Stimulated activated CD8-positive, alpha-beta memory T cell treated with anti-CD3 and anti-CD28 coated beads, Interleukin-15, amount 100 ng/mL, for 48 hours (primary cell): Measurements from ENCODE around the gene GBP2.
"Not testable (repeated sequence)": the region's sequence is repeated elsewhere in the genome, so short reads cannot be mapped to it uniquely, and the experiment has no call there.

Experiments
- DNase-seq, 2 donors: peaks; one replicate each; pipeline ENCODE4 v3.0.0-alpha.2; 2020; ENCODE audit warnings: low read depth in 2 of 2

The GBP2 gene

DNA sequence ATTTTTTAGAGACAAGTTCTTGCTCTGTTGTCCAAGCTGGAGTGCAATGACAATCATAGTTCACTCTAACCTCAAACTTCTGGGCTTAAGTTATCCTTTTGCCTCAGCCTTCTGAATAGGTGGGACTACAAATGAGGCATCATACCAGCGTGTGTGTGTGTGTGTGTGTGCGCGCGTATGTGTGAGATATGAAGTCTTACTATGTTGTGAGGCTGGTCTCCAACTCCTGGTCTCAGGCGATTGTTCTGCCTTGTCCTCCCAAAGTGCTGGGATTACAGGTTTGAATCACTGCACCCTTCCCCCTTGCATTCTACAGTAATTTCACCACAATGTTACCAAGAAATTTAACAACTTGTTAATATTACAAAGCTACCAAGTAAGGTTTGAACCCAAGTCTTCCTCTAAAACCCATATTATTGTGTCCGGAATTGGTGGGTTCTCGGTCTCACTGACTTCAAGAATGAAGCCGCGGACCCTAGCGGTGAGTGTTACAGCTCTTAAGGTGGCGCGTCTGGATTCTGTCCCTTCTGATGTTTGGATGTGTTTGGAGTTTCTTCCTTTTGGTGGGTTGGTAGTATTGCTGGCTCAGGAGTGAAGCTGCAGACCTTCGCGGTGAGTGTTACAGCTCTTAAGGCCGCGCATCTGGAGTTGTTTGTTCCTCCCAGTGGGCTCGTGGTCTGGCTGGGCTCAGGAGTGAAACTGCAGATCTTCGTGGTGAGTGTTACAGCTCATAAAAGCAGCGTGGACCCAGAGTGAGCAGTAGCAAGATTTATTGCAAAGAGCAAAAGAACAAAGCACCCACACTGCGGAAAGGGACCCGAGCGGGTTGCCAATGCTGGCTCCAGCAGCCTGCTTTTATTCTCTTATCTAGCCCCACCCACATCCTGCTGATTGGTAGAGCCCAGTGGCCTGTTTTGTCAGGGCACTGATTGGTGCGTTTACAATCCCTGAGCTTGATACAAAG is 970 bp upstream of the GBP2 start:
- DNase-seq = peak; percentile 59 to 71

DNA sequence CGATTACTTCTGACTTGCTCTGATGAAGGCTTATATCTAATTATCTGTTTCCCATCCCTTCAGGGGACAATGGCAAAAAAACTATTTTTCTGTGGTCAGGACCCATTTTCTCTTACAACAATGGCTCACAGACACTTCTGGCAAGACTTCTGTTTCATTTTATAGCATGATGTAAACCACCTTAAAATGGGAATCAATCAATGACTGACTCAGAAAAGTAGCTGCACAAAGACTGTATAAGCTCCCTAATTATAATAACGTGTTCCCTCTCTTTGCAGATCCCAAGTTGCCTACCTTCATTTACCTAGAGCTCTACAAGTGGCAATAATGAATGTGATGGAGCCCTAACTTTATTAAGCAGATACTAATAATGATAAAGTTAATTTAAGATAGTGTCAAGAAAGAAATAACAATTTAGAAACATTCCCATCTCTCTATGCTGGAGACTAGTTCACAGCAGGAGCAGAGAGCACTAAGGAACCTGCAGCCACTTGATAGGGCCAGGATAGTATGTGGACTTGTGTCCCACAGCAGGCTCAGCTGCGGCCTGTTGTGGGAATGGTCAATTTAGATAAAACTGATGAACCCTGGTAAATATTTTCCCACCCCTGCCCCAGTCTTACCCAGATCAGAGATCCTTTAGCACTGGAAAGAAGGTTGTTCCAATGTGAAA is 538 bp downstream of the GBP2 start:
- no peak for DNase-seq

DNA sequence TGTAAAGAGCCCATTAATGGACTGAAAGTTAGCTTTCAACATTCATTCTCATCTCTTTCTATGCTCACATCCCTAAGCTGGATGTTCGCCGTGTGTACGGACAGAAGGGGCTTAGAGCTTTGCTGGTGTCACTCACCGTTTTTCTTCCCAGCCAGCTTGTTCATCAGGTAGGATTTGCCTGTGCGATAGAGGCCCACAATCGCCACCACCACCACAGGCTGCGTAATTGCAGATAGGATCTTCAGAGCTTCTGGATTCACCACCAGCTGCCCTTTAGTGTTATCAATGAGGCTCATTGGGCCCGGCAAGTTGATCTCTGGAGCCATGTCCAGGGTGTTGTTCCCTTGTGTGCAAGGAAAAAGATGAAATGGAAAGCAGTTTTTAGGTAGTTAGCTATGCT is 4.3 kb downstream of the GBP2 start:
- no peak for DNase-seq

DNA sequence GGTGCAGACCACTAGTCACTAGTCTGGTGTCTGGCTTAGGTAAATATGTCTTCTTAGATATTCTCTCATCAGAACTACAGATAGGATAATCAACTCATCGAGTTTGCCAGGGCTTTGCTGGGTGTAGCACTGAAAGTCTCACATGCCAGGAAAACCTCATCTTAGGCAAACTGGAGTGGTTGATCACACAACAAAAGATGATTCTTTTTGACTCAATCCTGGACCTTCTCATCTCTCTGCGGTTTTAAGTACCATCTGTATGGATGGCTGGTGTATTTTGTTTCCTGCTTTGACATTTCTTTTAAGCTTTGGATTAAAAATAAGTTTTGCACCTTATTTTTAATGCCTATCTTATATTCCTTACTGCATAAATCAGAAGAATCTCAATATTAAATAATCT is 11.3 kb downstream of the GBP2 start:
- no peak for DNase-seq

DNA sequence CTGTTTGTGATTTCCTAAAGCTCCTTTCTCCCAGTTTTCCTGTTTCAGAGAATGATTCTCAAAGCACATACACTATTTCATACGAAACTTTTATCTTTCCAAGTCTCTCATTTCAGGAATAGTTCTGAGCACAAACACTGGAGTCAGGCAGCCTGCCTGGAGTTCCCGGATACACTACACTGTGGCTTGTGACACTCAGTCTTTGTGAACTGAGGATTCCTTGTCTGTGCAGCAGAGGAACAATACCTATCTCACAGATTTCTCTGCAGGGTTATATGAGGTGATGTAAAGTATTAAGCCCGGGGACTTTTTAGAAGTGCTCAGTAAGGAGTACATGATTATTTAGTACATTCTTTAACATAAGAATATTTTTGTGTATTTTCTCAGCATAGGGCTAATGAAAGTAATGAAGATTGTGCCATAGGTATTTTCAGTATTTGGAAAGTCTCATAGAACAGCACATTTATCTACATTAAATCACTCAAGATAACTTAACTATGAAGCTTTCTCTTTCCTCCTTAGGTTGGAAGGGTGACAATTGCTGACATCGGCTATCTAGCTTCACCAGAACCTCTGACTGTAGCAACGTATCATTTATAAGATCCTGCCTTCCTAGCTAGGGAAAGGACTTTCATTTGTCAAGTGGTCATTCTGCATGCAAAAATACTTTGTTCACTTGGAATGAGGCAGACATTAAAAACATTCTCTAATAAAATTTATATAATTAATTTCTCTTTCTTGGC is 12.9 kb downstream of the GBP2 start:
- no peak for DNase-seq

DNA sequence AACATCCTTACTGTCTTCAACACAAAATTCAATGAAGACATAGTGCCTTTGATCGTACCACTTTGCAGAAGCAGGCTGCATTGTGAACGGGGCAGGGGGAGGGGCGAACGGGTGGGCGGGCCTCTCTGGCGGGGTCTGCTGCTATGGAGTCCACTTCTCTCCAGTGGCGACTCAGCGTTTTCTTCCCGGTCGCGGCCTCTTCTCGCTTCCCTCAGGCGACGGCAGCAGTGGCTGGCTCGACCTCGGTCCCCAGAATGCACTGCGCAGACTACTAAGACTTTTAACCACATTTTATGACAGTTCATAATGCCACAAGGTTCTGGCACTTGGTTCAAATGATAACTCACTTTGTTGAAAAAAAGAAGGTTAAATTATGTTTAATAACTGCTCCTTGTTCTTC is 21.2 kb downstream of the GBP2 start:
- no peak for DNase-seq

DNA sequence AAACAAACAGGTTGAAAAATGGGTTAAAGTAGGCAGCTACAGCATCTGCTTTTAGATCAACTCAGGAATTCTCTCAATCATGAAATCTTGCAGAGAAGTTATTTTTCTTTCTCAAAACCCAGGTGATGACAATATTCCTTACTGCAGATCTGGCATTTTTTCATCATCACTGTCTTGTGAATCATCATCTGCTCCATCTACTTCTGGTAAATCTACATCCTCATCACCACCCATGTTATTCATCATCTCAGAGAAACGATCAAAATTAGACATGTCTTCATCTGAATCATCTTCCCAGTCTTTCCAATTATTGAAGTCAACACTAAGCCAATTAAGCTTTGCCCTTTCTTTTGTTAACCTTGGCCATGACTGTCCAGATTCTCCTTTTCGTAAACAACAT is 21.8 kb downstream of the GBP2 start:
- no peak for DNase-seq

DNA sequence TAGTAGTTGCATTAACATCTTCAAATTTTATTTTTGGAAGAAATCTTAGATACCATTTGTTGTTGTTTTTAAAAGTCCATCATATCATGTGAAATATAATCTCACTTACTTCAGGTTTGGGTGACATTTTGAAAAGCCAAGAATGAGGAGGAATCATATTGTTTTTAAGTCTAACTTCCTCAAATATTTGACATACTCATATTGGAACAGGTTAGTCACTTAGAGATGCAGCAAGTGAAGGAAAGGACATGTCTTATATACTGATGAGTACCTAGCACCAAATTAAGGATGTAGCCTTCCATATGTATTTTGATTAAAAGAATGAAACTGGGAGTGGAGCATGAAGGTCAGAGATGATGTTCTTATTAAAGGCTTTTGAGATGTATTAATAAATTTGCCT is 23.9 kb downstream of the GBP2 start:
- DNase-seq = no peak

DNA sequence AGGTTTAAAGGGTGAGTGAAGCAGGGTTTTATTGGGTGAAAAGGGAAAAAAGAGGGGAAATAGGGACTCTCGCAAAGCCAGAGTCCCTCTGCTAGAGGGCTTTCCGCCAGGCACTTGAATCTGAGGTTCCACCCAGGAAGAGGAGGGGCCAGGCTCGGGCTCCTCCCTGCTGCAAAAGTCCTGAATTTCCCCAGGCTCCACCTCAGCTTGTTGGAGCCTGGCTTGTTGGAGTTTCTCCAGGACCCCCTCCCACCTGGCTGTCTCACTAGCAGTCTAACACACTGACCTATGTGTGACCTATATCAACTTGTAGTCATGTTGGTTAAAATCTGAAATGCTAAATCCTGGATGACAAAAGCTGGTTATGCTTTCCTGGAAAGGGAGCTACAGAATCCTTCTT is 25.5 kb downstream of the GBP2 start:
- DNase-seq = no peak

DNA sequence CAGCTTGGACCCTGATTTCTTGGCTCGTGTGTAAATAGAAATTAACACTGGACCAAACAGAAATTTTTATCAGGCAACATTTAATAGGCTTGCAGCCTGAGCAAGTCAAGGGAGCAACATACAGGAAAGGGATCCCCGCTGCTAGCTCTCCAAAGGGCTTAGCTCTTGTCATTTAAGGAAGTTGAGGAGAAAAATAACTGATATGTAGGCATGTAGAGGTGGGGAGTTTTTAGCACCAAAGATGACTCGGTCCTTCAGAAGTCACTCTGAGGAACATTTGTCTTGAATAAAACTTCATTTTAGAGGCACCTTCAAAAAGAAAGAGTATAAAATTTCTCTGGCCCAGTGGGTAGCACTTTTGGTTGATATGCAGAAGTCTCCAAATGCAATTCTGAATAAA is 27.1 kb downstream of the GBP2 start:
- DNase-seq = no peak

DNA sequence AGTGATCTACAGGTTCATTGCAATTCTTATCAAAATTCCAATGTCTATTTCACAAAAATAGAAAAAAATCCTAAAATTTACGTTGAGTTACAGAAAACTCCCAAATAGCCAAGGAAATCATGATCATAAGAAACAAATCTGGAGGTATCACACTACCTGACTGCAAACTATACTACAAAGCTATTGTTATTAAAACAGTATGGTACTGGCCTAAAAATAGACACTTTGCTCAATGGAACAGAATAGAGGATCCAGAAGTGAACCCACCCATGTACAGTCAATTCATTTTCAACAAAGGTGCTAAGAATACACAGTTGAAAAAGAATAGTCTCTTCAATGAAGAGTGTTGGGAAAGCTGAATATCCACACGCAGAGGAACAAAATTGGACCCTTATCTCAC is 30.2 kb downstream of the GBP2 start:
- DNase-seq = no peak

DNA sequence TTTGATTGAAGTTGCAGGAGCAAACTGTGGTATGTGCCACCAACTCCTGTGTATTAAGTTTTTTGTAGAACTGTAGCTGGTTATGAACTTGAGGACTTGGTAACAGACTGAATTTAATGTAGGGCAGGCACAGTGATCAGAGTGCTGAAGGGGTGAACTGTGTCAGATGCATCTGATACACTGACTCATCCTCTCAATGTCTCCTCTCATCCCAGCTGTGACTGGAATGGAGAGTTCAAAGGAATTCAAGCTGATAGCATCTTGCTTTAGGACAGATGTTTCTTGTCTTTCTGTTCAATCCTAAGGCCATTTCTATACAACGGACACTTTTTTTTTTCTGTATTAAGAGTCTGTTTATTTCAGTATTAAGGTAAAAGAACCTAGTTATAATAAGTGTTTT is 36.0 kb downstream of the GBP2 start:
- no peak for DNase-seq

DNA sequence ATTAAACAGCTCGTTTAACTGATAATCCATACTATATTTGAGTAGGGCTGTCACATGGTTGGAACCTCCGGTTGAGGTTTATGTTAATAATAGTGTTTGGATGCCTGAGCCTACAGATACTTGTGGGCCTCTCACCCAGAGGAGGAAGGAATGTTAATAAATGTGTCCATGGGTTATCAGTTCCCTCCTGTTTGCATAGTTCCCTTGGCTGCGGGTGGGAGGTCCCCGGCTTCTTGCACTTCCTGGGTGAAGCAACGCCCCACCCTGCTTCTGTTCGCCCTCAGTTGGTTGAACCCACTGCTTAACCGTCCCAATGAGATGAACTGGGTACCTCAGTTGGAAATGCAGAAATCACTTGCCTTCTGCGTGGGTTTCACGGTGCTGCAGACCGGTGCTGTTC is 37.3 kb downstream of the GBP2 start:
- DNase-seq = no peak

DNA sequence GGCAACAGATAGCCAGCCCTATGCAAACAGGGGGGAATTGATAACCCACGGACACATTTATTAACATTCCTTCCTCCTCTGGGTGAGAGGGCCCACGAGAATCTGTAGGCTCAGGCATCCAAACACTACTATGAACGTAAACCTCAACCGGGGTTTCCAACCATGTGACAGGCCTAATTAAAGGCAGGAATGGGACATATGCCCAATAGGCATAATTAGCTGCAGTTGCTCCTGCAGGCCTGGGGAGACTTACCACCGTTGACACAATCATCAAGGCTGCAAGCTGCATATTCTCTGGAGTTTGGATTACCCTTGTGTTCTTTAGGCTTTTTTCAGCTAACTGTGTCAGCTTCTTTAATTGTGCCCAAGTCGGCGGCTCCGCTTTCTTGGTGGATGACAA is 38.7 kb downstream of the GBP2 start:
- DNase-seq = no peak

DNA sequence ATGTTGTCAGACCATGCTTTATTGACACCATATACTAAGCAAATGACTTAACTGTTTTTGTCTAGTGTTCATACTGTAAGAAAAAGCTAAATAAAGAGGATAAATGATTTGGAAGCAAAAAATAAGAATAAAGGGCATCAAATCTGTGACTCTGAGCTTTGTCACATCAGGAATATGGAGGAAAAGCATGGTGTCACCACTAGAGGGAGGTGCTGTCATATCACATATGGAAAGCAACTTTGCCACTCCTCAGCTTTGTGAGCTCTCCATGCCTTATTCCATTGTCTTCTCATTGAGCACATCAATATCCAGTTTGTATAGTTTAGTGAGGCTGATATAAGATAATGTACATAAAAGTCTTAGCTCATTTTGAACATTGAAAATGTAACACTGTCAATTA is 40.1 kb downstream of the GBP2 start:
- no peak for DNase-seq

DNA sequence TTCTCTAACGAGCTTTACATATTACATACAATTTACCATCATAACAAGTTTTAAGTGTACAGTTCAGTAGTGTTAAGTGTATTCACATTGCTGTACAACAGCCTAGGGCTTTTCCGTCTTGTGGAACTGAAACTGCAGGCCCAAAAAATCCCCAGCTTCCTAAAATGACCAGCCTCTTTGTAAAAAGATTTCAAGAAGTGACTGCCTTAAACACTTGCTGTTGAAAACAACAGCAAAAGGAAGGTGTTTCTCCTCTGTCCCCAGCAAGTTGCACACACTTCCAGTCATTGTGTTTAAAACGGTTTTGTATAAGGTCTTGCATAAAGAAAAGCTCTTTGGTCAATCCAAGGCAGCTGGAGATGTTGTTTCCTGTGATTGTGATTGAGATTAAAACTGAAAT is 44.9 kb downstream of the GBP2 start:
- no peak for DNase-seq

DNA sequence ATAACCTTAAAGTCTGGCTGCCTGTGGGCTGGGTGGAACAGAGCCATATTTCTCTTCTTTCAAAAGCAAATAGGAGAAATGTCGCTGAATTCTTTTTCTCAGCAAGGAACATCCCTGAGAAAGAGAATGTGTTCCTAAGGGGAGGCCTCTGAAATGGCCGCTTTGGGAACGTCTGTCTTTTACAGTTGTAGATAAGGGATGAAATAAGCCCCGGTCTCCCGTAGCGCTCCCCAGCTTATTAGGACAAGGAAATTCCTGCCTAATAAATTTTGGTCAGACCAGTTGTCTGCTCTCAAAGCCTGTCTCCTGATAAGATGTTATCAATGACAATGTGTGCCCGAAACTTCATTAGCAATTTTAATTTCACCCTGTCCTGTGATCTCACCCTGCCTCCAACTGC is 45.8 kb downstream of the GBP2 start:
- DNase-seq = not testable (repeated sequence)

DNA sequence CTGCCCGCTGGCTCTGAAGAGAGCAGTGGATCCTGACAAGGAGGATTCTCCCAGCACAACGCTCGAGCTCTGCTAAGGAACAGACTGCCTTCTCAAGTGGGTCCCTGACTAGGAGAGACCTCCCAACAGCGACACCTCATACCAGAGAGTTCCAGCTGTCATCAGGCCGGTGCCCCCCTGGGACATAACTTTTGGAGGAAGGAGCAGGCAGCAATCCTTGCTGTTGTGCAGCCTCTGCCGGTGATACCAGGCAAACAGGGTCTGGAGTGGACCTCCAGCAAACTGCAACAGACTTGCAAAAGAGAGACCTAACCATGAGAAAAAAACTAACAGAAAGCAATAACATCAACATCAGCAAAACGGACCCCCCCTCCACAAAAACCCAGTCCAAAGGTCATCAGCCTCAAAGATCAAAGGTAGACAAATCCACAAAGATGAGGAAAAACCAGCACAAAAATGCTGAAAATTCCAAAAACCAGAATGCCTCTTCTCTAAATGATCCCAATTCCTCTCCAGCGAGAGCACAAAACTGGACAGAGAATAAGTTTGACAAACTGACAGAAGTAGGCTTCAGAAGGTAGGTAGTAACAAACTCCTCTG is 53.3 kb downstream of the GBP2 start:
- DNase-seq = not testable (repeated sequence)

DNA sequence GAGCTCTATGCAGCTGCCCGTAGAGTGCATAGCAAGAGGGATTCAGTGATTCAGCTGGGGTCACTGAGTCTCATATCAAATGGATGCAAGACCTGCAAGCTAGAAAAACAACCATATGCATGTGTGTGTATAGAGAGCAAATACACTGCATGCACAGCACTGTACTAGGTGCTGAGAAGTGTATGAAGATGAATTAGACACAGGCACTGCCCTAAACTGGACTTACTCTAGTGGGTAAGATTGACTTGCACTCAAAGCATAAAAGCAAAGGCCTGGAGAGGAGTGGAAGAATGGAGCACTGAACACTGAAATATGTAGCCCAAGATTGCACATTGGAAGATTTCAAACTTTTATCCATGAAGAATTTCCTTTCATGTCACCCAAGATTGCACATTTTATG is 55.4 kb downstream of the GBP2 start:
- DNase-seq = no peak

DNA sequence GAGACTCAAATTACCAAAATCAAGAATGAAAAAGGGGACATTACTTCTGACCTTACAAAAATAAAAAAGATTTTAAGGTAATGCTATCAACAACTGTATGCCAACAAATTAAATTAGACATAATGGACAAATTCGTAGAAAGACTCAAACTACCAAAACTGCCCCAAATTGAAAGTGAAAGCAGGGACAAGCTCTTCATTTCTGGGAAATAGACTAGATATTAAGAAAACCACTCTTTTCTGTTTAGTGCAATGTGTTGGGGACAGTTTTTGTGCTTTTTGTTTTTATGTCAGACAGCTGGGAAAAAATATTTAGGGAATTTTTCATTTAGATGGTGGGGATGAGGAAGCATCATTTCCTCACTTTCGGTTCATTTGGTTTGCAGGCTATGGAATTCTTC is 56.0 kb downstream of the GBP2 start:
- DNase-seq = no peak

DNA sequence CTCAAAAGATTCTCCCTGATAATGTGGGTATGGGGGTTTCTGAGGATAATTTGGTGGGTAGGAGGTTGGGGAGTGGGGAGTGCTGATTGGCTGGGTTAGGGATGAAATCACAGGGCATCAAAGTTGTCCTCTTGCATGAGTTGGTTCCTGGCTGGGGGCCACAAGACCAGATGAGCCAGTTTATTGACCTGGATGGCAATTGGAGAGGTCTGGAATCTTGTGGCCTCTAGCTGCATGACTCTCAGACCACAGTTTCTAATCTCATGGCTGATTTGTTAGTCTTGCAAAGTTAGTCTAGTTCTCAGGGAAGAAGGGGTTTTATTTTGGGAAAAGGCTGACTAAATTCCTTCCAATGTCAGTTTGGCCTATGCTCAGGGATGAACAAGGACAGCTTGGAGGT is 57.6 kb downstream of the GBP2 start:
- no peak for DNase-seq
